GM21786 (cell line): ENCODE measurements around the gene MAST4.
"Not testable (repeated sequence)": the region's sequence is repeated elsewhere in the genome, so short reads cannot be mapped to it uniquely, and the experiment has no call there.

Source experiments
- ATAC-seq: cut with Tn5 transposase; IDR thresholded peaks from one replicate; pipeline ENCODE4 v1.9.1; 2021; ENCODE audit not compliant: unreplicated experiment

MAST4 gene

DNA sequence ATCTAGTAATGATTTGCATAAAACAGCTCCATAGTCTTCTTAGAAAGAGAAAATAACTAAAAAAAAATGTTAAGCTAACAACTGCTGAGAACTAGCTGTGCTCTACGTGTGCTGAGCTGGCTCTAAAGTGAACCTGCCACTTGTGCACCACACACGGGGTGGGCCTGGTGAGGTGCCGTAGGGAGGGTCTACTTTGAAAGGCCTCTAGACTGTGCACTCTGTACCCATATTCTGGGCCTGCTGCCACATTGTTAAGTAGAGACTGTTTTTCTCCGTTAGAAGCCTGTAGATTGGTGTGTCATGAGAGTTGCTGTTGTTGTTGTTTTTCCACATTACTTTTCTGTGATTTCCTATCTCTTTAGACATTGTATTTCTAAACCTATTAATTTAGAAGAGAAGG lies 506.5 kb downstream of the MAST4 start:
- no peak for ATAC-seq

DNA sequence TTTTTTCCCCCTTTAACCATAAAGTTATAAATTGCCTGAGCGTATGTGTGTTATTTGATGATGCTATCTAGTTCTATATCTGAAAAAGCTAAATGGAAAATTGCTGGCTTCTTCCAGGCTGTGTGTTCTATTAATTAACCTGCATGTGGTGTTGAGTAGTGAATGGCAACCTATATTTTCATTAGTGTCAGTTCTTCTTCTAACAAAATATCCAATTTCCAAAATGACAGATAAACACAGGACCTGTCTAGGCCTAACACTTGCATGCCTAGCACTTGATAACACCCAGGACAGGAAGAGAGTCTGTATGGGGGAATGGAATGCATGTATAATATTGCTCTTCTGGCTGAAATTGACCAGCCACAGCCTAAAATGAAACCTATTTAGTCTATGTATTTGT lies 508.7 kb downstream of the MAST4 start:
- ATAC-seq = no peak

DNA sequence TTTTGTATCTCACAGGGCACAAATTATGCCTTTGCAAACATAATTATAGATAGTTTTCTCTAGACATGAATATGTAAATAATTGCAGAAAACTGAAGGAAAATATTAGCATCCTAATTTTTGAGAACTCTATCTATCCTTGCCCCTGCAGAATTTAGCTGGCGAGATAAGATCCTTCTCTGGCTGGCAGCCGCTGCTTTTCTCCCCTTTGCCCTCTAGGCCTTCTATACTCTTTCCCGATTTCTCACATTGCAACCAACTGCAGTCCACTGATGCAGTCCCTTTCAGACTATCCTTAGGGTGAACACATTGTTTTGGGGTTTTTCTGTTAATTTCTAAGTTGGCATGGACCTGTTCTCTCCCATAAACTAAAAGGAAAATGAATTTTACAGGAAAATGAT lies 509.1 kb downstream of the MAST4 start:
- ATAC-seq = no peak

DNA sequence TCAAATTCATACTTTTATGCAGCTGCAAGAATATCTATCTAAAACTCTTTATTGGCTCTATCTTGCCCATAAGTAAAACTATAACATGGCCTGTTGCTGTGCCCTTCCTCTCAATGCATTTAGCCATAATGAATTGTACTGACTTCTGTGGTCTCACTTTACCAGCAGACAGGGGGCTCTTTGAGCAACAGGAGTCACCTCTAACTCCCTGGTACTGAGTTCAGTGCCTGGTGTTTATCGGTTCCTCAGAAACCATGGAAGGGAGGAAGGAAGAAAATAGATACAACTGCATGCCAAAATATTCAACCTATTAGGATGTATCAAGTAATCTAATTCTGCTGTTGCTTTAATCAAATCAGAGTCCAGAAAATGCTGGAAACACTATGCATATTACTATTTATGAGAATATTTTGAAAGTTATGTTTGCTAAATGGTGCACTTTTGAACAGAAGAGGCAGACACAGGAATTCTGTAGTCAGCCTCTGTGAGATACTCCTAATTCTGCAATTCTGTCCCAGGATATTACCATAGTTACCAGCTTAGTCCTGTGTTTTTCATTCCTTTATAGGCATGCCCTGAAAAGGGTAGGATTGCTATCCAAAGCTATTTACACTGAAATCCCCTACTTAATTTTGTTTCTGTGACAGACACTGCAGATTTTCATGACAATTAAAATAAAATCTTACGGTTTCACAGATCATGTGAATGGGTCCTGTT lies 510.6 kb downstream of the MAST4 start:
- no peak for ATAC-seq

DNA sequence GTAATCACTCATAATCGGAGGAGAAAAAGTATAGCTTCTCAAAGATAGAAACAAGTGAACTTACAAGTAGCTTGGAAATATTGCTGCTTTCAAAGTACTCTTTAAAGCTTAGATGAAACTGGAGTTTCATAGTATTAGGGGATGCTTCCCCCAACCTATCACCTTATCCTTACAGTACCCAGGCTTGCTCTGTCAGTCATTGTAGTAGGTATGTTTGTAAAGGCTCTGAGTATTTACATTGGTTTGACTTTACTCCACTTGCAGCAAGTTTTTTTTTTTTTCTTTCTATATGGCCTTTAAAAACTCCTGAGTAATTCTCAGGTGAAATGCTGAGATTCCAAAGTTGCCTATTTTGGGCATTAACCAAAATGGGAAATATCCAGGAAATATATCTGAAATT lies 515.6 kb downstream of the MAST4 start:
- no peak for ATAC-seq

DNA sequence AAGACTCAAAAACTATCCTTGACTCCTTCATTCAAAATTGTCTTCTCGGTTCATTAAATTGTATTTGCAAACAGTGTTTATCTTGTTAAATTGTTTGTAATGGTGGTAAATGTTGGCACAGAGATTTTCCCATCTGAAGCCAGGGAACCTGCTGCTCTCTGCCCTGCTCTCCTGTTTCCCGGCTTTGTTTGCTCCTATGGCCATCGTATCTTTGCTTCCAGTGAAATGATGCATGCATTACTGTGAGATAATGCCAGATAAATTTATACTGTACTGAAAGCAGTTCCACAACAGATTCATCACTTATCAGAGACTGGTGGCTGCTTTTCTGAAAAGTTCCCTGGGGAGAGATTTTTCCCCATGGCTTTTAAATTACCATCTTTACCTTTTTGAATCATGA lies 519.1 kb downstream of the MAST4 start:
- no peak for ATAC-seq

DNA sequence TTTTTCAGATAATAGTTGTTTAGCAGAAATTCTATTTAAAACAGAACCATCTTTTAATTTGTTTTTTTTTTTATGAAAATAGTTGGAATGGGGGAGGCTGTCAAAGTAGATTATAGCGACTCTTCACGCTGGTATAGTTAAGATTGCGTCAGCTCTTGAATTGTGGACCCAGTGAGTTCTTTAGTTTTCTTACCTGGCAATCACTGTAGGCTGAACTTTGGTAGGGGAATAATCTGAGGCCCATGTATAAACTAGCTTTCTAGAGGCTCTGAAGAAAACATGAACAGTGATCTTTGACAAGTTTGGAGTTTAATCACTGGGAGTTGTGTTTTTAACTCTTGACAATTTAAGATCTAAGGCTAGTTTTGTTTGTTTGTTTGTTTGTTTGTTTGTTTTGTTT lies 519.6 kb downstream of the MAST4 start:
- no peak for ATAC-seq

DNA sequence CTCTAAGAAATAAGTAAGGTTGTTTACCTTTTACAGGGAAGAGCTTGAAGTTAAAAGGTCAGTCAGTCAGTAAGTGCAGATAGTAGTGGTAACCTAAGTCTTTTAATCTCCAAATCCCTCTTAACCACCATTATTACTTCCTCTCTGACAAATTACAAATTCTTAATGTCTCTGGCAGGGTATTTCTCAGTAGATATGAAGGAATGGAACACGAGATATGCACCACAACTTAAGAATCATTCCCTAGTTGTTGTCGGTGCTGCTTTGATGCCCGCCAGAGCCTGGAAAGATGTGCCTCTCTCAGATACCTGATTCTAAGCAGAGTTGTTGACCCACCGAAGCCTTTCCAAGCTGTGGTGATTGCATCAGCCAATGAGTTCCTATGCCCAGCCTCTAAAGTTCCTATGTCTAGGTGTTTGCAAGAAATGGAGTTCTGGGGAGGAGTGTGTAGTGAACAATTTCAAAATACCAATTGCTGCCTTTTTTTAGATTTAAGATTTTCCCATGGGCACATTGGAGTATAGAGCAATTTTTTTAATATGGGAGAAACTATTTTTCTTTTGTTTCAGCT lies 521.9 kb downstream of the MAST4 start:
- ATAC-seq = no peak

DNA sequence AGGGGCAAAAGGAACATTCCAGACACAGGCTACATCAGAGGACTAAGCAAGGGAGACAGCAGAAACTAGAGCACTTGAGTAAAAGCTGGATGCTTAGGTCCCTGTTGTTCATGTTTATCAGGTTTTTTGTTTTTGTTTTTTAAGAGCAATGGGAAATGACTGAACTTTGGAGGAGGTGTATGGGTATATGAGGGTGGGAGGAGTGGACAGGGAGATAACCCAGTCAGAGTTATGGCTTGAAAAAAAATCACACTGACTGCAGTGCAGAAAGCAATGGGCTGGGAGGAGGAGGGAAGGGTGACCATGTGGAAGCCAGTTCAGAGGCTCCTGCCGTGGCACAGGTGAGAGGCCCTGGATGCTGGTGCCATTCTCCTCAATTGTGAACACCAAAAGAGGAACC lies 522.8 kb downstream of the MAST4 start:
- ATAC-seq = no peak

DNA sequence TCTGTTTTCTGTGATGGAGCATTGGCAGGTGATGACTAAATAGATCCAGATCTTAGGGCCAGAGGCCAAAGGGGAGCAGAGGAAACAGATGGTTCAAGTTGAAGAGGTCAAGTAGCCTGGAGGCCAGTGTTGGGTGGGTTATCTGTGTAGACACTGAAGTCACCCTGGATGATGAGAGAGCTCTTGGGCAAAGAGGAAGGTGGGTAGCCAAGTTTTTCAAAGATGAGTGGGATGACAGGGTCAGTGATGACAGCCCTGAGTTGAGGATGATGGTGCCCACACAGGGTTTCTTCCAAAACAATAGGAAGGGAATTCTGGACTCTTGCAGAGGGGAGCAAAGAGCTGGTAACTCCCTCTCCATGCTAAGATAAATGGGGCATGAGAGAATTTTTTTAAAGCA lies 523.8 kb downstream of the MAST4 start:
- ATAC-seq = no peak

DNA sequence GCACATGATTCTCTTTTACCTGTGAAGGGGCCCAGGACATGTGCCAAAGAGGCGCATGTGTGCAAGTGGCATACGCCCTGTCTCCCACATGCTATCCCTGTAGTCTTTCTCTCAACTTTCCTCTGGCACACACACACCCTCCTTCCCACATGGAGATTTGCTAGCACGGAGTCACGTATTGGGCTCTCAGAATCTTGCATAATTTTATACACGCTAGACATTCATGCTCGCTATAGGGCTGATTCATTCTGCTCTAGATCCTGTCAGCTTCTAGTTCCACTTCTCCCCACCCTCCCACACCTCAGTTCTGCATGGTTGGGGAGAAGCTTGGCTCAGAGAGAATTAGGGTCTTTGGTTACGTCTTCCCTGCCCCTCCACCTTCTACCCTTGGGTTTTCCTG lies 527.6 kb downstream of the MAST4 start:
- ATAC-seq = no peak

DNA sequence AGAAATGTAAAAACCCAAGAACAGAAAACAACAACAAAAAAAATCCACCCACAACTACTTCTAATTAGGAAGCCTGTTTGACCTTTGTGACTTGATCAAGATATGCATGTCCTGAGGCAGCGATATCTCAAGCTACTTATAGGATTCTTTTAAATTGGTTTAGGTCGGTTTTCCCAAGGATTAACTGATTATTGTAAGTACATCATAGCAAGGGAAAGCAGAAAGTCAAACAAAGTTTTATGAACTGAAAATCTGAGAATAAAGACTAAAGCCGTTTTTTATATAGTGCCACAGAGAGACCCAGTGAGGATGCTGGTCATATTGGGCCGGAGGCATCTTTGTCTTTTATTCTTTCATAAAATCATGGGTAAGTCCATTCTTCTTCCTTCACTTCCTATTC lies 528.4 kb downstream of the MAST4 start:
- no peak for ATAC-seq

DNA sequence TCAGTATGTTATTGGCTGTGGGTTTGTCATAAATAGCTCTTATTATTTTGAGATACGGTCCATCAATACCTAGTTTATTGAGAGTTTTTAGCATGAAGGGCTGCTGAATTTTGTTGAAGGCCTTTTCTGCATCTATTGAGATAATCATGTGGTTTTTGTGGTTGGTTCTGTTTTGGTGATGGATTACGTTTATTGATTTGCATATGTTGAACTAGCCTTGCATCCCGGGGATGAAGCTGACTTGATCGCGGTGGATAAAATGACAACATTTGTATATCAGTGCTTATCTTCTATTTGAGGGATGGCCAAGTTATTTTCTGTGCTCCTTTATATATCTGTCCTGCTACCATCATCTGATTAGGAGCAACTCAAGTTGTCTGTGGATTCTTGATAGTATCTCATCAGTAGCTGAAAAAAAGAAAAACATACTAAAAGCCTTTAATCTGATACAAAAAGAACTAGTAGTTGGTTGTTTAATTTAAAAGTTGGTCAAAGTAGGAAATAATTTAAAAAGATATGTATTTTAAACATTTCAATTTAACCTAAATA lies 531.2 kb downstream of the MAST4 start:
- ATAC-seq = not testable (repeated sequence)

DNA sequence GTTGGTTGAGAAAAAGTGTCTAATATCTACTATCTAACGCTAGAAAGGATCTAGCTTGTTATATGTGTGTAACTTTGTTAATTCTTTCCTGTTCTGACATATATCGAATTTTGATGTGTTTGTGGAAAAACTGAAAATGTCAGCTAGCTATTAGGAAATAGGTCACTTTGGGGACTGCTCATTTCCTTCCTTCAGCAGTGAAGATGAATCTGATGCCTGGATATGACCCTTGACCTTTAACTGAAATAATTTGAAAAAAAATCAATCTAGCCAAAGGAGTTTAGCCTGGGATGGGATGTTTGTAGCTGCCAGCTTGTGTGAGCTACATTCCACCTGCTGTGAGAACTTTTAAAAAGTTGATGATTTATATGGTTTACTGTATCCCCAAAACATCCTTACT lies 533.6 kb downstream of the MAST4 start:
- no peak for ATAC-seq

DNA sequence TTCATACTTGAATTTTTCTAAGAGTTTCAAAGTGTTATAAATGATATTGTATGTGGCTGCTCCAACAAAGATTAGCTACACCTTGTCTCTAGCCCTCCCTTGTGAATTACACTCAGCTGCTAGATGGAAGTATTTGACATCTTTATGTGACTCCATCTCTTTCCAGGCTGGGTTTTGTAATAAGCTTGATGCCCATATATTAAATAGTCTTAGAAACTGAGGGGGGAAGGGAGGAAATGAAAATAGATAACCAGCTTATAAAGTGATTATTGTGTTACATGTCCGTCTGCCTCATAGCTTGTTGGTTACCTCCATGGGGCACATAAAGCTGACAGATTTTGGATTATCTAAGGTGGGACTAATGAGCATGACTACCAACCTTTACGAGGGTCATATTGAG lies 537.0 kb downstream of the MAST4 start:
- no peak for ATAC-seq

DNA sequence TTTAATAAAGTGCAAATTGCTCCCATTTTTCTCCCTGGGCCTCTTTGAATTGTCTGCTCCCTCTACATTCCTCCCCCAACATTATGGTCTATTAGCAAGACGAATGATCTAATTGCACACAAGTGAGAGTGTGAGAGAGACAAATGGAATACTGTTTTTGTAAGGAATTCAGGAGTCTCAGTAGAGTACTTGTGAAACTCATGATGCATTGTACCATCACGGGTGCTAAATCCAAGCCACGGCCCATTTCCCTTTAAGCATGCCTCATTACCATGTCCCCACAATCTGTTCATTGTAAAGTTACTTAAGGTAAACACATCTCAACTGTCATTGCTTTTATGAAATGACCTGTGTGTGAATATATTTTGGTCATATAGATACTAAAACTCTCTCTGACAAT lies 537.6 kb downstream of the MAST4 start:
- ATAC-seq = no peak

DNA sequence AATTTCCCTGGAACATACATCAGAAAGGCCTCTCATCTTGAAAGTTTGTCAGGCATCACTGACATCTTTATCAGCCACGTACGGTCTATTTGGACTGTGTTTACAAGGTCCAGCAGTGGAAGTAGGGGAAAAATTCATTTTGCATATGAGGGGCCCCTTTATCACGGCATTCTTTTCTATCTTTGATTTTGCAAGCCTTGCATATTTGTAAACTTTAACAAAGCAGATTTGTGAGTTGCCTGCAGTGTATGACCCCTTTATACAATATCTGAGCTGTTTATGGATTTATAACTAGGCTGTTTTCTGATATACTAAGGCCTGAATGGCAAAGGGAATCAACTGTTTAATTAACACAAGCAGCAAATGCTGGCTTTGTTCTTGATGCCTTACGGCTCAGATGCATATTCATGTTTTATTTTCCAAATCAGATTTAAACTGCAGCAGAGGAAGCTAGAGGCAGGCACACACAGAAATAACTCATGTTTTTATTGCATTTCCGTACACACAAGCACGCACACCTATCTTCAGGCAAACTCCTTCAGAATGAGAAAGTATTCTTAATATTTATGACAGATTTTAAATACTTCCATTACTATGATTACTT lies 539.3 kb downstream of the MAST4 start:
- ATAC-seq = no peak

DNA sequence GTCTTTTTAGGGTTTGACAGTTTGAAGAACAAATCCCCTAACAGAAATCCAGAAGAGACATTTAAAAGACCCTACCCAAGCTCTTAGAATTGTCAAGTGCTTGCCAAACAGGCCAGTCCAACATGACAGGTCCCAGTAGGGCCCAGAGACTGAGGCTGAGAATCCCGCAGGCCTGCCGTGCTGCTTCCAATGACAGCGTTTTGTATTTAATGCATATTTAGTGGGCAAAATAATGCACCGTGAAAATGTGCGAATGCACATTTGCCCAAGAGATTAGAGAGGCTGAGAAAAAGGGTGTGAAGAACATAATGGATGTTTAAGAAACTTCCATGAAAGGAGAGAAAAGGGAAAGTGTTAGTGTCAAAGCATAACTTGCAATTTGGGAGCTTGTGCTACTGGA lies 542.8 kb downstream of the MAST4 start:
- no peak for ATAC-seq

DNA sequence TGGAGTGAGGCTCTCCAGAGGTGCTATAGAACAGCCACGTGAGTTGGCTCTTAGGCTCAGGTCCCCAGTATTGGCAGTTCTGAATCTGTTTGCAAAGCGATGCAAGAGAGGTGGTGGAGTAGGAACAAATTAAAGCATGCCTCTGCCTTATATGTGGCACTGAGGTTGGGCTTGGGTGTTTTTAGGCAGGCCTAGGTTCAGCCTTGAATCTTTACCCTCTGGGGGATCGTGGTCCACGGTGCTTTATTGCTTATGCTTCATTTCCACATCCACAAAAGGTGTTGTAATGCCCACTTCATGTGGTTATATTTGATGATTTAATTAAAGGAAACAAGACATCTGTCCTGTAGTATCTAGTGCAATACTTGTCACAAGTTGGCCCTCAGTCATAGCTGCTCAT lies 544.2 kb downstream of the MAST4 start:
- no peak for ATAC-seq

DNA sequence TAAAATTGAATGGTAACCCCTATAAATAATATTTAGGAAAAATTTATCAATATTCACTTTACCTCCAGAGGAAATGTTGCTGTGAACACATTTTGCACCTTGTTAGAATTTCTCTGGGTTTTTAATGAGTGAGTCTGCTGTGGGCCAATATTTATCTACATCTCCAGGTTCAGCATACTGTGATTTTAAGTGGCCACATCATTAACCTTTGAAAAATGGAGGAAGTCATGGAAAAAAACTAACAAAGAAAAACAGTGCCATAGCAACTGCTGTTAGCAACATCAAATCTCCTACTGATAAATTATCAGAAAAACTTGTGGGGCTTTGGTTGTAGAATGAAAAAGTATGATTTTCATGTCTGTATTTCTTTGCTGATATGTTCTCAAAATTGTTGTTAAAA lies 545.5 kb downstream of the MAST4 start:
- no peak for ATAC-seq

DNA sequence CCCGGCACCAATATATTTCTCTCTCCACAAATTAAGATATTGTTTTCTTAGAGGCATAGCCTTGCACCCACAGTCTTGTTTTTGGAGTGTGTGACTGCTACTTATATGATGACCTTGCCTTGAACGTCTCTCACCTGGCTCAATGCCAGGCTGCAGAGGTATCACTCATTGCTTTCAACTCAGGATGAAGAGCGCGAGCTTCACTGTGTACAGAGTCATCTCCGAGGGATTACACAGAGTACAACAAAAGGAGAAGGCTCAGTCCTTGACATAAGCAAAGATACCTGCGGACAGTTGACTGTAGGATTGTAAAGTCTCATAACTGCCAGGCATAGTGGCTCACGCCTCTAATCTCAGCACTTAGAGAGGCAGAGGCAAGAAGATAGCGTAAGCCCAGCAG lies 546.6 kb downstream of the MAST4 start:
- ATAC-seq = no peak

DNA sequence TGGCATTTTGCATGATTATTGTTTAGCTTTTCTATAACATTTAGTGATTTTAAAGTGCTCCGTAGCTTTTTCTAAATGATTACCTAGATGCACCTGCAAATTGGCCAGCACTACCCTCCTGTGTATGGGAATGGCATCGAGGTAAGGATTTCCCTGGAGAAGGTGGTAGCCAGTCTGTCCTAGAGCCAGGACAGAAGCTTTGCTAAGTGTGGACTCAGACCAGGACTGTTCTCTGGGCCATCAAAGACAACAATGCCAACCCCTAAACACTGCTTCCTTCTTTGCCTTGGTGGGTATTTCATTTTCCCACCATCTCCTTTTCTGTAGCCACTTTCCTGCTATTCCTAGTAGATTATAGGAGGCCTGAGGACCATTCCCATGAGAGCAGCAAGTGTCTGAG lies 547.4 kb downstream of the MAST4 start:
- ATAC-seq = no peak
